GM12872 (cell line): Measurements from ENCODE around the gene METTL4.

Source experiments
- CTCF ChIP-seq: IDR thresholded peaks from 3 replicates; pipeline ENCODE4 v1.5.1; 2011; ENCODE audit warnings: low read depth, mild to moderate bottlenecking, low read length, moderate library complexity; ENCODE audit not compliant: insufficient read depth

The METTL4 gene

GRCh38 chr18:2522112-2522511, 49.2 kb downstream of the METTL4 start:
- no peak for TF ChIP-seq CTCF

GRCh38 chr18:2518473-2518872, 52.8 kb downstream of the METTL4 start:
- no peak for TF ChIP-seq CTCF

GRCh38 chr18:2515908-2516625, 55.2 kb downstream of the METTL4 start:
- no peak for TF ChIP-seq CTCF

GRCh38 chr18:2515171-2515787, 56.0 kb downstream of the METTL4 start:
- no peak for TF ChIP-seq CTCF

GRCh38 chr18:2513616-2514015, 57.7 kb downstream of the METTL4 start:
- TF ChIP-seq CTCF = no peak

- TF ChIP-seq CTCF = no peak
These were observed 59.2 kb downstream of the METTL4 start for GRCh38 chr18:2512059-2512458.

GRCh38 chr18:2511451-2511850, 59.9 kb downstream of the METTL4 start:
- TF ChIP-seq CTCF = no peak
